ENCODE results near the gene MIER3.

GRCh38 chr5:56958595-56958994, 6.7 kb upstream of the MIER3 start:
- TF ChIP-seq FOXM1 (IDR thresholded peaks at IDR 0.05; ENCODE audit: borderline replicate concordance) (no peak), FOXA1 (IDR thresholded peaks at IDR 0.05) (no peak), SP1 (IDR thresholded peaks at IDR 0.05) (no peak), NFRKB (IDR thresholded peaks at IDR 0.05) (no peak), ELF4 (IDR thresholded peaks at IDR 0.05) (no peak), ARNT (IDR thresholded peaks at IDR 0.05) (no peak), BHLHE40 (IDR thresholded peaks at IDR 0.05; ENCODE audit: borderline replicate concordance) (no peak)

Data from HEK293T (cell line).